SIG-M5 (cell line): ENCODE data around the gene THSD7A.
"Not testable (repeated sequence)": the region's sequence is repeated elsewhere in the genome, so short reads cannot be mapped to it uniquely, and the experiment has no call there.

Experiments
- DNase-seq: peaks from one replicate; lab custom pipeline; 2025; lab: John Stamatoyannopoulos, UW

Gene THSD7A

DNA sequence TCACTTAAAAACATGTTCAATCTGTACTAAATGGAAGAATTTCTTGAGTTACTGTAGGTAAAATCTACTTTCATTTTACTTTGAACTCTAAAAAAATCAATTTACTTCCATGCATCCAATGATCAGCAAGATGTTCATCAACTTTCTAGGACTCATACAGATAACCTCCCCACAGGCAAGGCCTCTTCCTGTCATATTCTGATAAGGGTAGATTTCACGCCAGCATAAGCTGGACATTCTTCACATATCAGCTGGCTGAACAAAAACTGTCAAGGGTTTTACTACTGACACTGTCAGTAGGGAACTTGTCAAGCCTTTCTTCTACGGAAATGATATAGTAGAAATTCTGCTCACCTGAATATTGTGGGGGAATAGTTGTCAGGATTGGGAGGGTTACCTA lies 244.9 kb downstream of the THSD7A start:
- no peak for DNase-seq

- no peak for DNase-seq
Observed at GRCh38 chr7:11584406-11585031, 247.5 kb downstream of the THSD7A start.

- no peak for DNase-seq
Observed at GRCh38 chr7:11579141-11579540, 252.9 kb downstream of the THSD7A start.

DNA sequence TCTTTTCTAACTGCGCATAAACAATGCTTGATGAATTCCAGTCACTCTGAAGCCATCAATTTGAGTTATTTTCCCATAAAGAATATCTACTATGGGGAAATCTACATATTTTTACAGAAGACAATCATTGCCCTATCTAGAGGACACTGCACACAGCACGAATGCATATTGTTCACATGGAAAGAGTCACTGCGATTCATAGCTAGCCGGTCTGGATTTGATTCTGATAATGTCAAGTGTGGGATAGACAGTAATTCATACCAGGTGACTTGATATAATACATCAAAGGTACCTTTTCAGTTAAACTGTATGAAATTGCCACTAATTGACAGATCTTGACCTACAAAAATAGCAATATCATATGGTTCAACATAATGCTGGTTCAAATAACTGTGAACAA lies 255.7 kb downstream of the THSD7A start:
- DNase-seq, result no peak

DNA sequence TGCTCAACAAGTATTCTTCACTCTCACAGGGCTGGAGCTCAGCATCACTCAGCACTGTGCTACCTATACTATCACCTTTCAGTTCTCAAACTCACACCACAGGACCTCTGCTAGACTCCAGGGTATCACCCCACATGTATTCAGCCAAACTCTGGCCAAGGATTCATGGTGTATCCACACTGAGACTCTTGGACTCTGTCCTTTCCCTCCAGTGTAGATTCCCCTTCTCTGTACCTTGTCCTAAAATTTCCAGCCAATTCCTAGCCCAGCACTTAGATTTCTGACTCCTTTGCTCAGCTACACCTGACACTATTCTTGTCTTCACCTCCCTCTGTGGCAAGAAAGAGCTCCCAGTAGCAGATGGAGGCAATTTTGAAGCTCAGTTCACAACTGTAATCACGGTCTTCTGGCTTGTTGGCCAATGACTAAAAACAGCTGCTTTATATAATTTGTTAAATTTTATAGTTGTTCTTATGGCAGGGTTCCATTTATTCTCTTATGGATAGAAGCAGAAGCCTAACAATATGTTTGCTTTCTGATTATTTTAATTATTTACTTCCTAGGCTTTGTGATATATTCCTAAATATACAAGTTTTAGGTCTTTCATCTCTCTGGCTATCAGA lies 258.8 kb downstream of the THSD7A start:
- no peak for DNase-seq

DNA sequence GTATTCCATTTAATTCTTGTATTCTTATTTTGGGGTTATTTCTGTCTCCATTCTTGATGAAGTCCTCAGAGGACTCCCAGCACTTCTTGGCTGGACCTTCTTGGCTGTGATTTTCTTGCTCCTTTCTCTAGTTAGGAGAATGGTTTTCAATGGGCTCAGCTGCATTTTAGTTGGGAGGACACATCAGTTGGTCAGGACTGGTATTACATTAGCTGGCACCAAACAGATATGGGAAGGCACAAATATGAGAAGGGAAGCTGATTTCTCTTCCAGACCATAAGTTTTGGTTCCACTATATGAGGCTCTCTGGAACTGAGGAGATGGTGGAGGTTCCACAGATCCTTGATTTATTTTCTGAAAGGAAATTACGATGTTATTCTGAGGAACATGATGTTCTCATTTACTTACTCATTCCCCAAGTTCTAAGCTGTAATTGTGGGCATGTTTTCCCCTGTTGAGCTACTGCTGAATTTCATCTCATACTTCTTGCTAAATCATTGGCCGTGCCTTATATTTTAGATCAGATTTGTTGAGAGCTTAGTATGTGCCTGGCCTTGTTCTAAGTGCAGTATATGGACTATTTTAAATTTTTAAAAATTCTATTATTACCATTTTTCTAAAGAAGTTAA lies 261.0 kb downstream of the THSD7A start:
- no peak for DNase-seq

DNA sequence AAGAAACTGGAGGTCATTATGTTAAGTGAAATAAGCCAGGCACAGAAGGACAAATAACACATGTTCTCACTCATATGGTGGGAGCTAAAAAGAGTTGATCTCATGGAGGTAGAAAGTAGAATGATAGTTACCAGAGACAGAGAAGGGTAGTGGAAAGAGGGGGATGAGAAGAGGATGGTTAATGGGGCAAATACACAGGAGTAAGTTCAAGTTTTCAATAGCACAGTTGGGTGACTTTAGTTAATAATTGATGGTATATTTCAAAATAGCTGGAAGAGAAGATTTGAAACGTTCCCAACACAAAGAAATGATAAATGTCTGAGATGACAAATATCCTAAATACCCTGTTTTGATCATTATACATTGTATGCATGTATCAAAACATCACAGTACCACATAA lies 261.8 kb downstream of the THSD7A start:
- DNase-seq, result no peak

DNA sequence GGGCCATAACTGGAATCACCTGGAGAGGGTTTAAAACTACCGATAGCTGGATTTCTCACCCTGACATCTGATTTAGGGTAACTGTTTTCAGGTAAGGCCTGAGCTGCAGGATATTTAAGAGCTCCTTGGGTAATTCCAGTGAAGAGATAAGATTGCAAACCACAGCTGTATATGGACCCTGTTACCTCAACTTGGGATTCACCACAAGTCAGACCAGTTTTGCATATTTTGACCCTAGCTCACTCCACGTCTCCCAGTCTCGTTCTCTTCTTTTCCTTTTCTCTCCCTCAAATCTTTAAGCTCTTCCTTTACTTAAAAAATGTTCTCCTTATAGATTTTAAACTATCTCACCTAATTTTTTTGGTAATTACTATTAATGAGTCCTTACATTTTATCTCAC lies 264.4 kb downstream of the THSD7A start:
- DNase-seq, result no peak

- DNase-seq, result peak; percentile 31
Observed at GRCh38 chr7:11557627-11558026, 274.4 kb downstream of the THSD7A start.

GRCh38 chr7:11552676-11553296 lies 279.2 kb downstream of the THSD7A start:
- no peak for DNase-seq

- no peak for DNase-seq
Observed at GRCh38 chr7:11551470-11551869, 280.5 kb downstream of the THSD7A start.

- no peak for DNase-seq
Observed at GRCh38 chr7:11548532-11548931, 283.5 kb downstream of the THSD7A start.

- DNase-seq, result no peak
Observed at GRCh38 chr7:11541330-11541729, 290.7 kb downstream of the THSD7A start.

DNA sequence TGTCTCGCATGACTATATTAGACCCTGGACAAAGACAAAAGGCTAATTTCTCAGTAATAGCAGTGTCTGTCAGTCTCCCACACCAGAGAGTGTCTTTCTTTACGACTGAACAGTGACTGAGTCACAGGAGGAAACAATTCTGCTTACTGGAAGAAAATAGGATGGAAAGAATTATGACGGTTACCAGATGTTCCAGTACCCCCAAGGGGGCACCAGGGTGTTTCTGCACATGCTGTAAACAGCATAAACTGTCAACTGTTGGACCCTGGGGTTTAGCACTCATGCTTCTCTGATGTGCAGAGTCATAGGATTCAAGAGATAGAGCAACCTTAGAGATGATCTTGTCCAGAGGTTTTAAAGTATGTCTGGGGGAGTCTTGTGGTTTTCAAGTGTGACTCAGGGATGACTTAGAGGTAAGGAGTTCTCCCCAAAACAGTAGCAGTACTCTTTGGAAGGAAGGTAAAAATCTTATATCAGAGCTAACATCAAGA lies 291.7 kb downstream of the THSD7A start:
- peak; percentile 5 for DNase-seq

DNA sequence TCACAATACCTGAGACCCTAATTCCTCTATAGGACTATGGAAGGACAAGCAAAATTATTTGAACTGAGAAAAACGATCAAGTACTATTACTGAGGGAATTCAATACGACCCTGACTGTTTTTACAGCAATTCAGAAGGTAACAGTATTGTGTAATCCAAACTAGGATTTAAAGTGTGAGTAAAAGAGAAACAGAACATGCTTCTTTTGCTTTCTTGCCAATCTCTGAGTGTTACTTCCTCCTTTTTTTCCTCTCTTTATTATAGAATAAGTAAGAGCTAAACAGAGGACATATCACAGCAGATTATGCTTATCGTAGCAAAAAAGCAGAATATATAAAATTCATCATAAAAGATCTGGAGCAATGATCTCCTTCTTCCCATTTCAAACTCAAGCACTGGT lies 292.1 kb downstream of the THSD7A start:
- peak; percentile 3 for DNase-seq

GRCh38 chr7:11538751-11539299 lies 293.2 kb downstream of the THSD7A start:
- DNase-seq, result no peak

DNA sequence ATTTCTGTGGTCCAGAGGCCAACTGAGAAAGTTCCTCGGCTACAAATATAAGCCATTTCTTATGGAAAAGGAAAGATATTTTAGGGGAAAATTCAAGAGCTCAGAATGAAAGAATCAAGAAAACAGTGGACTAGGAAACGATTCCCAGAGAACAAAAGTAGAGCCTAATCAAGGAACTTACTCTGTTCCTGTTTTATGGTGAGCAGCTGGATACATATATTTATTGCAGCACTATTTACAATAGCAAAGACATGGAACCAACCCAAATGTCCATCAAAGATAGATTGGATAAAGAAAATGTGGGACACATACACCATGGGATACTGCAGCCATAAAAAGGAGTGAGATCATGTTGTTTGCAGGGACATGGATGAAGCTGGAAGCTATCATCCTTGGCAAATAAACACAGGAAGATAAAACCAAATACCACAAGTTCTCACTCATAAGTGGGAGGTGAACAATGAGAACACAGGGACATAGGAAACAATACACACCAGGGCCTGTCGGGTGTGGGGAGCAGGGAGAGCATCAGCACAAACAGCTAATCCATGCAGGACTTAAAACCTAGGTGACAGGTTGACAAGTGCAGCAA lies 298.7 kb downstream of the THSD7A start:
- no peak for DNase-seq

DNA sequence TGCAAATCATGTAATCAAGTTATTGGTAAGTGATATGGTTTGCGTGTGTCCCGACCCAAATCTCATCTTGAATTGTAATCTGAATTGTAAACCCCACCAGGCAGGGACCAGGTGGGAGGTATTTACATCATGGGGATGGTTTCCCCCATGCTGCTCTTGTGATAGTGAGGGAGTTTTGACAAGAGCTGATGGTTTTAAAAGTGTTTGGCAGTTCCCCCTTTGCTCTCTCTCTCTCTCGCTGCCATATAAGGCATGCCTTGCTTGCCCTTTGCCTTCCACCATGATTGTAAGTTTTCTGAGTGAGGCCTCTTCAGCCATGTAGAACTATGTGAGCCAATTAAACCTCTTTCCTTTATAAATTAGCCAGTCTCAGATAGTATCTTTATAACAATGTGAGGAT lies 302.6 kb downstream of the THSD7A start:
- DNase-seq, result no peak

DNA sequence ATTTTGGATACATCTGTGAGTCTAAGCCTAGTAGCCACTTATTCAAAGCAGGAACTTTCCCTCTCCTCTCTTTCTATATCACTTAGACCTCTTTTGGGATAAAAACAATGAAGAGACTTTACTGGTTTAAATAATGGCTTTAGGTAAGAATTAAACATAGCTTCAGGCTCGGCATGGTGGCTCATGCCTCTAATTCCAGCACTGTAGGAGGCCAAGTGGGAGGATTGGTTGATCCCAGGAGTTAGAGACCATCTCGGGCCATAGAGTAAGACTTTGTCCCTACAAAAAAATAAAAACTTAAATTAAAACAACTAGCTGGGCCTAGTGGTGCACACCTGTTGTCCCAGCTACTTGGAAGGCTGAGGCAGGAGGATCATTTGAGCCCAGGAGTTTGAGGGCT lies 304.3 kb downstream of the THSD7A start:
- DNase-seq, result no peak

DNA sequence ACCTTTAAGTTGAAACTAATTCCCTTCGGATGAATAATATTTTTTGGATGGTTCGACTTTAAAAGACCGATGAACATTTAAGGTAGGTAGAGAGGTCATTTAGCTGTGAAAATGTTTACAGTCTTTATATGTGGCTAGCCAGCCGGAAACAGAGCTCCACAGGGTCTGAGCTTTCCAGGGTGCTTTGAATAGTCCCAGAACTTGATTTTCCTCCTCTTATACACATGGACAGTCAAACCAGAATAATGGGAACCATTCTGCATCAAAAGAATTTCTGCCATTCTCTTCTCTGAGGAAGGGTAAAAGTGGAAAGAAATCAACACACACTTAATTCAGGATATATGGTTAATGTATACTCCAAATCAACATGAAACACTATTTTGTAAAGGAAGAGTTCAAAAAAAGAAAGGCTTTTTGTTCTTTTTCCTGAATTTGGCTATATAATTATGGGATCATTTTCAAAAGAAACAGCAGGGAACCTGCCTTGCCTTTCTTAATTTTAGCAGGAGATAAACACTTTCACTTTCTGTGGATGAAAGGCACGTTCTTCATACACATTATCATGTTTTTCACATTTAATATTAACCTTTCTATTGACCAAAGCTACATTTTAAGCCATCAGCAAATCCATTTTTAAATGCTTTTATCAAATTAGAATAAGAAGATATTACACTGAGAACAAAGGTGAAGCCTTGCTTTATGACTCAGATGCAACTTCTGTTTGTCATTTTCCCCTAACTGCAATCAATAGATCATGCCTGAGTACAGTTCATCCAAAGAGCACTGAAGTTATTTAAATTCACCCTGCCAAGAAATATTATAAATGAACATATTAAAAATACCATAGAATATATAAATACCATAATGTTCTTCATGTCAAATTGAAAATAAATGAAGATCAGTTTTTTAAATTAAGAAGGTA lies 307.3 kb downstream of the THSD7A start:
- DNase-seq, result no peak

DNA sequence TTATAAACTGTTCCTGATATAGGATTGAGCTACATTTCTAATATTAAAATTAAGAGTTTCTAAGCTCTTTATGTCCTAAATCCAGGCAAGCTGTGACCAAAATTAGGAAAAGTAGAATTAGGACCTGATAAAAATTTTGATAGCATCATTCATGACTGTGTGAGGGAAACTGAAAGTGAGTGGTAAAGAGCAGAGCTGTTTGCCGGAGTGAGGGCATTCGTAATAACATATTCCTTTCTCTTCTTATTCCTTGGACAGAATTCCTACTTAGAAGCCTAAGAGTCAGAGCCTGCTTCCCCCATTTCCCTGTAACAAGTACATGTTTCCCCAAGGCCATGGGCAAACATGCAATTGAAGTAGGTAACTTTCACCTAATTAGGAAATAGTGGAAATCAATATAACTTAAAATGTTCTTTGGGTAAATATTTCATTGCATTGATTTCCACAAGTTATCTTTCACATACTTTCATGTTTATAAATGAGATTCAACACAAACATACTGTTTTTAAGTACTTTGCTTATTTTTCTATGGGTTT lies 310.0 kb downstream of the THSD7A start:
- not testable (repeated sequence) for DNase-seq
